HG03139 (cell line): Measurements from ENCODE around the gene NAGLU.

Source experiments
- ATAC-seq: cut with Tn5 transposase; IDR thresholded peaks from one replicate; pipeline ENCODE4 v1.9.1; 2021; ENCODE audit not compliant: unreplicated experiment

The NAGLU gene

DNA sequence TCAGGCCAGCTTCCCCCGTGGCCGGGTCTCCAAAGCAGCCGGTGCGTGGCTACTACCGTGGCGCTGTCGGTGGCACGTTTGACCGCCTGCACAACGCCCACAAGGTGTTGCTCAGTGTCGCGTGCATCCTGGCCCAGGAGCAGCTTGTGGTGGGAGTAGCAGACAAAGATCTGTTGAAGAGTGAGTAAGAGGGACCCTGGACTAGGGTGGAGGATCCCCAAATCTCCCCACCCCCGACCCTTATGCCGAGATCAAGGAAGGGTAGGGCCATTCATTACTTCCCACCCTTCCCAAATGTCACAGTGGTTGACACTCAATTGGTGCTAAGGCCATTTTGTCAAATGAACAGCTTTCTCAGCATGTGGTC is 27.1 kb downstream of the NAGLU start:
- no peak for ATAC-seq

DNA sequence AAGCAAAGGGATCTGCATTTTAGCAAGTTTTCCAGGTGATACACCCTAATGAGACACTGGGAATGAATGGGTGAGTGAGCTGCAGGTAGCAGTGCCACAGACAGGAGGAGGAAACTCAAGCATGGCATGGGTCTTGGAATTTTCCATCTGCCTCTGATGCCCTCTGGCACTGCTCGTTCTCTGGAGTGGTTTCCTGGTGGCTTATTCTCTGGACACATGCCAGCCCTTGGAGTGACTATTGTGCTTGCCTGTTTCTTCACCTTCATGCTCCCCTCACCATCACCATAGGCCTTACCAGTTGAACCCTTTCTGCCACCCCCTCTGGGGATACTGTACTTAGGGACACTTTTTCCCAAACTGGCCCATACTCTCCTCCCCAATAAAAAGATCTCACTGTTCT is 27.5 kb downstream of the NAGLU start:
- no peak for ATAC-seq

DNA sequence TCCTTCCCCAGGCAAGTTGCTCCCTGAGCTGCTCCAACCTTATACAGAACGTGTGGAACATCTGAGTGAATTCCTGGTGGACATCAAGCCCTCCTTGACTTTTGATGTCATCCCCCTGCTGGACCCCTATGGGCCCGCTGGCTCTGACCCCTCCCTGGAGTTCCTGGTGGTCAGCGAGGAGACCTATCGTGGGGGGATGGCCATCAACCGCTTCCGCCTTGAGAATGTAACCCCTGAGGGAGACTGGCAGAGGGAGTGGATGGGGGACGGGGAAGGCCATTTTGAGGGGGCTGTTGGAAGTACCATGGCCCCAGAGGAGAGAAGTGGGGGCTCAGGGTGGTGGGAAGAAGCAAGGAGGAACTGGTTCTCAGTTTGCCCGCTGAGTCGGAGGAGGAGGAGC is 27.9 kb downstream of the NAGLU start:
- no peak for ATAC-seq

DNA sequence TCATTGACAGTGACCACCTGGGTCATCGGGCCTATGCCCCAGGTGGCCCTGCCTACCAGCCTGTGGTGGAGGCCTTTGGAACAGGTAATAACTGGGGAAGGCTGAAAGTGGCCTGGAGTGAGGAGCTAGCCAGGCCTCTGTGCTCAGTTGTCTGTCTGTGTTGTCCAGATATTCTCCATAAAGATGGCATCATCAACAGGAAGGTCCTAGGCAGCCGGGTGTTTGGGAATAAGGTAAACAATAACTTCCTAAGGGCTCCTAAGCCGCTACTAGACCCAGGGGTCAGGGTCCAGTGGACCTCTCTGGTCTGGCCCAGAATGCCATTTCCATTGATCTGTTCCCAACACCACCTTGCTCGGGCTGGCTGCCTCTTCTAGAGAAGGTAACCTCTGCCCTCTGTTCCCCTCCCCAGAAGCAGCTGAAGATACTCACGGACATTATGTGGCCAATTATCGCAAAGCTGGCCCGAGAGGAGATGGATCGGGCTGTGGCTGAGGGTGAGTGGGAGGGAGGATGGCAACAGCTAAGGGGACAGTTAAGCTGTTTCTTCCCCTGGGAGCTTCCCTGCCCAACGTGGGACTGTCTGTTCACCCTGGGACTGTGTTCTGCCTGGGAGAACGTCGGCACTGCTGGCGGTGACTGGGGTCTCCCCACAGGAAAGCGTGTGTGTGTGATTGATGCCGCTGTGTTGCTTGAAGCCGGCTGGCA is 28.9 kb downstream of the NAGLU start:
- no peak for ATAC-seq

DNA sequence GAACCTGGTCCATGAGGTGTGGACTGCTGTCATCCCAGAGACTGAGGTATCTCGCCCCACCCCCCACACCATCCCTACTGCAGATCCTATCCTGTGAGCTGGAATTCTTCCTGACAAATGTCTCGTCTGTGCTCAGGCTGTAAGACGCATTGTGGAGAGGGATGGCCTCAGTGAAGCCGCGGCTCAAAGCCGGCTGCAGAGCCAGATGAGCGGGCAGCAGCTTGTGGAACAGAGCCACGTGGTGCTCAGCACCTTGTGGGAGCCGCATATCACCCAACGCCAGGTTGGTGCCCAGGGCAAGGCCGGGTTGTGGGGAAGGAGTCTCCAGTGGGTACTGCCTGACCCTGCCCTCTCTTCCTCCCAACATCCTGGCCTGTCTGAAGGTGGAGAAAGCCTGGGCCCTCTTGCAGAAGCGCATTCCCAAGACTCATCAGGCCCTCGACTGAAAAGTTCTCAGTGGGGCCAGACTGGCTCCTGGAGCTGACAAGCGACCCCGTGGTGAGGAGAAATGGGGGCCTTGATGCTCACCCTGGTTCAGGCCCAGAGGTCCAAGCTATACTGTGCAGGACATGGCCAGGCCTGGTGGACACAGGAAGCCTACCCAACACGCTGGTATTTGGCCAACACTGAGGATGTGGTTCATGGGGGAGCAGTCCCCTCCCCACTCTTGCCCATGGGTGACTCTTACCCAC is 29.6 kb downstream of the NAGLU start:
- ATAC-seq: no peak

DNA sequence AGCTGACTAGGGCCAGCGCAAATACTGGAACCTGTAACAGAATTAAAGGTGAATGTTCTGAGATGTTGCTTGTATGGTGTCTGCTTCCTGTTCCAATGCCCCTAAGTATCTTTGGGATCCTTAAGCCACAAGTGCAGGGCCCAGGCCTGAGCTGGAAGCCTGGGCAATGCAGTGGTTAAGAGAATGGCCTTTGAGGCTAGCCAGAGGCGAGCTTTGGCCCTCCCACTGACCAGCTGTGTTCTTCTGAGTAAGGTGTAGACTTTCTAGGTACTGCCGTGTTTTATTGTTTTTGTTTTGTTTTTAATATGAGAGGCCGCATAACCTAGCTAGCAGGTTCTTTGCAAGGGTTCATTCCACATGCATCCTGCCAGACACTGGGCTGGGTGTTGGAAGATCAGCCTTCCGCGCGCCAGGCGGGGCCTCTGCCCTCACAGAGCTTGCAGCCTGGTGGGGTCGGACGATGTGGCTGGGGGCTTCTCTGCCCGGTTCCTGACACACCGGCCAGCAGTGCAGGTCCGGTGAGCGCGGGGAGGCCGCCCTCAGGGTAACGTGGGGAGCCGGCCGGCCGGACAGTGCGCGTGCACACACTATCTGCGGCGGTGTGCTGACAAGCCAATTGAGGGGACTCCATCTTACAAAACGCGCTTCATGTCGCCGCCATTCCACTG is 30.3 kb downstream of the NAGLU start:
- no peak for ATAC-seq

DNA sequence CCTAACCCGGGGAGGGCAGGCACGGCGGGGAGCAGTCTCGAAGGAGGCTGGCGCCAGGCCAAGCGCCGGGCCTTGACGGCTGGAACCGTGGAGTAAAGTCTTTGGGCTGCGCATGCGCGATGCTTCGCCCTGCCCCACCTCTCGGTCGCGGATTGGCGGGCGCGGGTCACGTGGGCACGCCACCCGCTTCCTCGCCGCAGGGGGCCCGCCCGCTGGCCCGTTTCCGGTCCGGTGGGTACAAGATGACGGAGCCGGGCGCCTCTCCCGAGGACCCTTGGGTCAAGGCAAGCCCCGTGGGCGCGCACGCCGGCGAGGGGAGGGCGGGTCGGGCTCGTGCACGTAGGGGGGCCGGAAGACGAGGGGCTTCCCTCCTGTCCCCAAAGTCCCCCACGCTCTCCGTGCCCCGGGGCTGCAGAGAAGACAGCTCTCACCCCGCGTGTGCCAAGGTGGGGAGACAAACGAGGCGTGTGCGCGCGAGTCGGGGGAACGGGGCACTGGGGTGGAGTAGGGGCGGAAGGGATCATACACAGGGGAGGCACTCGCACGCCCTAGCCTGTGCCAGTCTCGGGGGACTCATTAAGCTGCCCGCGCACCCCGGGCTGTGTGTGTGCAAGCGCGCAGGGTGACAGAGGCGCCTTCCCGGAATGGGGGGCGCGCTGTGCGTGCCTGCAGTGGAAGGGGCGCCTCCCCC is 31.0 kb downstream of the NAGLU start, which contains the start of gene MLX:
Gene MLX, plus strand, starts transcription at position 218 of the 691 bp plus-strand sequence. Its CDS starts 25 bp downstream, at position 243.
- peak; percentile 48 for ATAC-seq

DNA sequence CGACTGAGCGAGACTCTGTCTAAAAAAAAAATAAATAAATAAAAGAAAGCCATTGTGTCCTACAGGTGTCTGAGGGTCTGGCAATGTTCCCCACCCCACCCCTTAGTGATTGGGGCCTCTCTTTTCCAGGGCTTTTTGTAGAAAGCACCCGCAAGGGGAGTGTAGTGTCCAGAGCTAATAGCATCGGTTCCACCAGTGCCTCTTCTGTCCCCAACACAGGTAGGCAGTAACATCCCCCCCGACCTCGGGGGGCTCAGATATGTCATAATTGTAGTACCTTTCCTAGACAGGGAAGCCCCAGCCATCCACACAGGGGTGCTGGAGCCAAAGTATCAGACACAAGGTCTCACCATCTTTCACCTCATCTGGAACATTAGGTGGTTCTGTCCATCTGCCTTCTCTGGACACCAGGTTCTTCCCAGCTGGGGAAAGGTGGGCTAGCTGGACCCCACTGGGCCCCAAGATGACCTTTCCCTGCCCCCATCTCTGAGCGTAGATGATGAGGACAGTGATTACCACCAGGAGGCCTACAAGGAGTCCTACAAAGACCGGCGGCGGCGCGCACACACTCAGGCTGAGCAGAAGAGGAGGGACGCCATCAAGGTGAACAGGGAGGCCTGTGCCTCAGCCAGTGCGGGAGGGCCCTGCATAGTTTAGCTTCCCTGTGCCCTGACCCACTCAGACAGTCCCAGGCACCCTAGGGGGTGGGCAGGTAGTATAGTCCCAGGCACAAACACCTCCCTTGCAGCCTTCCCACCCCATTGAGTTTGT is 32.5 kb downstream of the NAGLU start:
- no peak for ATAC-seq

DNA sequence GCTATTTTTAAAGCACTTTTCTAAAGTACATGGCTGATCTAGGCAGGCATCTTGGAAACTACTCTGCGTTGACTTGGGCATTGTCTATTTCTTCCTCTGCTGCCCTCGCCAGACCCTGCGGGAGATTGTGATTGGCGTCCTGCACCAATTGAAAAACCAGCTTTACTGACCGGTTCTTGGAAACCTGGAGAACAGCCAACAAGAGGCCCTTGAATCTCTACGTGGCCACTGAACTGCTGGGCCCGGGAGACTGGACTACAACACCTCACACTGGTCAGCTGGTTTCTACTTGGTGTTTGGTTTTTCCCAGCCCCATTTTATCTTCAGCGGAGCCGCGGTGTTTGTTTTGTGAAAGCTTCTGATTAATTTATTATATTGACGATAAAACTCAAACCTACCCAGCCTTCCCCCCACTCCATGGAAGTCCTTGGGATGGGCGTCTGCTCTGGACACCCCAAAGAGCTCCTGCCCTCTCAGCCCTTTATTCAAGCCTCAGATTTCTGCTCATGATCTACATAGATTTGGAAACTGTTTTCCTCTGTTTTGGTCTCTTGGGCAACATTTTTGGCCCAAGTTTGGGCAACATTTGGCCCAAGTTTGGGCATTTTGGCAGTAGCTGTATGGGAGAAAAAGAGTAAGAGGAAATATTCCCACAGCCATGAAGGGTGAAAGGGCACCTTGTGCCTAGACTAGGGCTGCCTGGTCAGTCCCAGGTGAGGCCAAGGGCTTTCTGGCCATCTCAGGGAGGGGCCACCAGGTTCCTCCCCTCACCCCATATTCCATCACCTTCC is 35.6 kb downstream of the NAGLU start:
- ATAC-seq: no peak

DNA sequence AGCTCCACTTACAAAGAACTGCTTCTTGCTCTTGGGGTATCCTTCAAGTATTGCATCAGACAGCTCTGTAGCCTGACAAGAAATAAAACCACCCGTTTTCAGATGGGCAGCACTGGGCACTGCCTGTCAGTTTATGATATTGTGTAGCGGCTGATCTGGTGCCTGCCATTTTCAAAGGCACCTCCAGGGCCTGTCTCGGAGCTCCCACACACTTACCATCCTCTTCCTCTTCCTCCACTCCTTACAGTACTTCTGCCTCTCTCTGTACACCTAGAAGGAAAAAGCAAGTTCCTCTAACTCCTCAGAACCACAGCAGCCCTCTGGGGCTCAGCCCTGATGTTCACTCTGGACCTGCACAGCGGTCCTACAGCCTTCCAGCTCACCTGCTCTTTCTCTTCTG is 37.1 kb downstream of the NAGLU start:
- ATAC-seq: no peak

DNA sequence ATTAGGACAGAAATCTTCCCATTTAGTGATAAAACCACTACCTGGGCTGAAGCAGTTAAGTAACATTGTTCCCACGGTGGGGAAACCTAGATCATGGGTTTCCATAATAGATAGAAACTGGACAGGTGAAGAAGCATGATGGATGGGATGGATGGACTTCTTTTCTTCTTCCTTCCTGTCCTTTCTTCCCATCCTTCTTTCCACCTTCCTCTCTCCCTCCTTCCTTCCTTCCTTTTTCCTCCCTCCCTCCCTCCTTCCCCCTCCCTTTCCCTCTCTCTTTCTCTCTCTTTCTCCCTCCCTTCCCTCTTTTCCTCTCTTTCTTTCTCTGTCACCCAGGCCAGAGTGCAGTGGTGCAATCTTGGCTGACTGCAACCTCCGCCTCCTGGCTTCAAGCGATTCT is 38.4 kb downstream of the NAGLU start:
- no peak for ATAC-seq

DNA sequence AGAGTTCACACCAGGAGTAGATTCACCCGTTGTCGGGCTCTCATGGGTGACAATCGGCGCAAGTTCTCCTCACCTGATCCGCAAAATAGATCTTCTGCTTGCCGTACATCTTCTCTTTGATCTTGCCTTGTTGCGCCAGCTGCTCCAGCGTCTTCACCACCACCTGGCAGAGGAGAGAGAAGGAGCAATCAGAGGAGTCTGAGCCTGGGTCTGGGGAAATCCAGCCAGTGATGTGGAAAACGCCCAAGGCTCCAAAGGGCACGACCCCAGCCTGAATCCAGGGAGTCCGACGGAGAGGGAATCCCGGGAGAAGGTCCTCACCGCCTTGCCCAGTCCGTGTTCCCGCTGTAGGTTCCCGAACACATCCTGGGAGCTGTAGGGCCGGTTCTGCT is 41.1 kb downstream of the NAGLU start:
- no peak for ATAC-seq

DNA sequence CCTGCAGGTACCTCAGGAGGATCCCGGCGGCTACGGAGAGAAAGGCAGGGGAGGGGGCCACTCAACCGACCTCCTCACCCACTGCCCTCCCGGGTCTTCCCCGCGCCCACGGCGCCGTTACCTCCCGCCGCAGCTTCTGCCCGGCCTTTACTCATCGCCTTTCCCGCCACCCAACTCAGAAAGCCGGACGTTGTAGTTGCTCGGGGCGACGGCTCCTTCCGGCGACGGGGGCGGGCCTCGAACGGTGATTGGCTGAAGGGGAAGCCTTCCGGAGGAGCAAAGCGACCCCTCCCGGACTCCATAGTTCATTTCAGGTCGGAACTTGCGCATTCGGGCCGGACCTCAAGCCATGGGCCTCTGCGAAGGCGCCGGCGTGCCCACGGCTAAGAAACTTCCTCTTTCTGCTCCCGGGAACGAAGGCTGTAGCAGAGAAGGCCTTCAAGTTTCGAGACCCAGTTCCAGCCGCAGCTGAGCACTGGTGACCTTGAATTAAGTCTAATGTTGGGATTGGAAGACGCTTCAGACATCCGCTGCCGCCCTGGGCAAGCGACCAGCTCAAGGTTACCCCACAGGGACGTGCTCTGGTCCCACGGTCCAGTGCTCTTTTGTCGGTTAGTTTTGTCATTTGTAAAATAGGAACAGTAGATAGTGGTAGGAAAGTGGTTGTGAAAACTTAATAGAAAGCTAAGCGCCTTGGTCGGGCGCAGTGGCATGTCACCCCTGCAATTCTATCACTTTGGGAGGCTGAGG is 41.7 kb downstream of the NAGLU start, which contains the start of gene PSMC3IP:
Gene PSMC3IP, minus strand, starts transcription at position 198 of the 750 bp plus-strand sequence. Its CDS starts 43 bp downstream, at position 155.
- peak; percentile 56 for ATAC-seq

DNA sequence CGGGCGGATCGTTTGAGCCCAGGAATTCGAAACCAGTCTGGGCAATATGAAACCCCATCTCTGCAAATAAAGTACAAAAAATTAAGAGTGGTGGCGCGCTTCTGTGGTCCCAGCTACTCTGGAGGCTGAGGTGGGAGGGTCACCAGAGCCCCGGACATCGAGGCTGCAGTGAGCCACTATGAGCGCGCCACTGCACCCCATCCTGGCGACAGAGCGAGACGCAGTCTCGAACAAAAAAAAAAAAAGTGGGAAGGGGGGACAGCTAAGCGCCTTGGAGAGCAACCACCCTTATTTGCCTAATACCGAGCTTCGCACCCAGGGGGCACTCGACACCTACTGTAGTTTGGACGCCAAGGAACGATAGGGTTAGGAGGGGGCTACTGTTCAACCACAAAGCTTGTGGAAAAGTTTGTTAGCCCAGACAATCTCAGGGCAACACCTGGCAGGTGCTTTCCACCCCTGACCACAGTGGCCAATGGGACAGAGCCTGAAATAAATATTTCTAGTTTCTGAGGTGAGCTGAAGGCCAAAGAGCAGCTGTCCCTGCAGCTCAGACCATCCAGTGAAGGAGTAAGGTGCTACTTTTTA is 42.3 kb downstream of the NAGLU start:
- no peak for ATAC-seq

DNA sequence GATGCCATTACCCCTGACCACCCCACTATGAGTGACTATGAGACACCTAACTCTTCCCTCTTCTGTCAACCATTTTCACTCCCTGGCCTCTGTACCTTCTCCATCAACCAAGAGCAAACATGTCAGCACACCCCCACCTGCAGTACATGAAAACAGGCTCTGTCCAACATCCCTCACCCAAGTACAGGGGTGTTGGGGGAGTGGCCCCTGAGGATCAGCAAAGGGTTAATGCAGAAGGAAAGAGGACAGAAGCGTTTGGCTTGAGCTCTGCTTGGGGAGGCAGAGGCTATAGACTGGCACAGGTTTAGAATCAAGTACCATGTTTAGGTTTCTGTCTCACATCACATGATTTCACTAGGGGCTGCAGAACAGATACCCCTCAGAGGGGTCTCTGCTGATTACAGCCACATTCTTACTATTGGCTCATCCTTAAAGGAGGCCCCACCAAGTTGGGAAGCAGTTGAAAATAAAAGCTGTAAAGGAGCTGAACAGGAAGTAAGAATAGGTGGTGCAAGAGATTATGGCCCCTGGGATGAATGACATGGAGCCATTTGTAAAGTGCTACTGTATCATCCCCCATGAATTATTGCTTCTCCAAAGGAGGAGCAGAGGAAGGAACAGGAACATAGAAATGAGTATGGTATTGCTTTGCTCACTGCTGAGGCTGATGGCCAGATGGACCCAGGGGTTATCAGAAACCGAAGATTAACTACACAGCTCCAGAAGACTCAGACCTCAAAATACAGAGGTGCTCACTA is 43.9 kb downstream of the NAGLU start:
- ATAC-seq: no peak

DNA sequence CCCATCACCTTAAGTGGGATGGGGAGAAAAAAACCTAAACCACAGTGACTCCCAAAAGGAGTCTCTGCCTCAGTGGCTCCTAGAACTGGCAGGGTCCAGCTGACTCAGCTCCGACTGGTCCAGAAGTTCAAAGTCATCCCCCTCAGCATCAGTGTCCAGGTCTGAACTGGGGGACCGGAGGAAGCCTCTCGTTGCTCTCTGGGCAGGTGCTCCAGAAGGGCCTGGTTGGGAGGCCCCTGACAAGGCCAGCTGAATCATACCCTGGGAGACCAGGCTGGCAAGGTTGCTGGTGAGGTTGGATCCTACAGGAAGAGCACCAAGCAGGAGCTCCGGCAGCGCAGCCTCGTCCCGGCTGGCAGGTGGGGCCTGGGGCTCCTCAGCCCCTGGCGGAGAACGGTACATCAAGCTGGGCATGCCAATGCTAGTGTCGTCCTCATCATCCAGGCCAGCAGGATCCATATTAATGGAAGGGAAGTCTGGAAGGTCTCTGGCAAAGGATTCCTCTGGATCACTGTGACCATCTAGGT is 45.8 kb downstream of the NAGLU start:
- no peak for ATAC-seq

DNA sequence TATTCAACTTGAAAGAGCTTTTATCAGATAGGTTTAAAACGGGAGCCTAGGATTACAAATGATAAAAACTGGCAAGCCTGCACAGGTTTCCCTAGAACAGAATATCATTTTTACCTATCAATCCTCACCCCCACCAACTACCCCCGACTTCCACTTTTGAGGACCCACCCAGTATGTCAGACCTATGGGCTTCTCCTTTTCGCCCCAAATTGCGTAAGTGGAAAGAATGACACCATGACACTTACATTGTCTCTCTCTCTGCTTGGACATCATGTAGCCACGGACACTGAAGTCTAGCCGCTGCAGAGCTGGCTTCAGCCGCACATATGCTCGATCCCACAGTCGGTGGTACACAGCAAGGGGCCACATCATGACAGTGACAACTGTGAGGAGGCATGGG is 48.8 kb downstream of the NAGLU start:
- ATAC-seq: no peak

DNA sequence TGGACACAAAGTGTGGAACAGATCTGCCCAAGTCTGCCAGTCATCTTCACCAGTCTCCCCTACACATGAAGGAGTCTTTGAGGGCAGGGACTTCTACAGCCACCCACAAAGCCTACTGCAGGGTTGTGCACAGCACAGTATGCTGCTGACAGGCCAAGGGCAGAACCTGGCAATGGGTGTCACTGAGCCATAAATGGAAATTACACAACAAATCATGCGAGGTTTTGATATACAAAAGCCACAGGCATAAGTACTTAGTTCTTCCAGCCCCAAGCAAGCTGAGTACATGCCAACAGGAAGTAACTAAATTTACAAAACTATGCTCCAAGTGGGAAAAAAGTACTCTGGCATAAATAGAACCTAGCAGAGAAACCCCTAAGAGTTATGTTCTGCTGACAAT is 49.3 kb downstream of the NAGLU start:
- no peak for ATAC-seq
